Trophoblast cell (in vitro differentiated cells and primary cell): Measurements from ENCODE around the gene LRRC25.

Experiments
- DNase-seq, 2 donors: peaks; one replicate each; pipeline ENCODE4 v3.0.0-alpha.2; 2016
- H2AFZ ChIP-seq: 2 replicates; pipeline ENCODE4 v1.6.1; 2013; ENCODE audit warnings: low read length, moderate library complexity, mild to moderate bottlenecking; ENCODE audit not compliant: insufficient read depth, poor library complexity
- H2AK5ac ChIP-seq: 2 replicates; pipeline ENCODE4 v1.6.1; 2013; ENCODE audit warnings: mild to moderate bottlenecking, low read length
- H2BK120ac ChIP-seq: 2 replicates; pipeline ENCODE4 v1.6.1; 2013; ENCODE audit warnings: low read length, mild to moderate bottlenecking, moderate library complexity; ENCODE audit not compliant: insufficient read depth, poor library complexity
- H2BK12ac ChIP-seq: 2 replicates; pipeline ENCODE4 v1.6.1; 2013; ENCODE audit warnings: mild to moderate bottlenecking, low read length, moderate library complexity
- H2BK5ac ChIP-seq: 2 replicates; pipeline ENCODE4 v1.6.1; 2013; ENCODE audit warnings: low read length, low read depth, moderate library complexity, mild to moderate bottlenecking; ENCODE audit not compliant: poor library complexity
- H3K14ac ChIP-seq: 2 replicates; pipeline ENCODE4 v1.6.1; 2013; ENCODE audit warnings: mild to moderate bottlenecking, low read length
- H3K18ac ChIP-seq: 2 replicates; pipeline ENCODE4 v1.6.1; 2013; ENCODE audit warnings: mild to moderate bottlenecking, low read length
- H3K23ac ChIP-seq: 2 replicates; pipeline ENCODE4 v1.6.1; 2013; ENCODE audit warnings: low read length
- H3K27ac ChIP-seq: 2 replicates; pipeline ENCODE4 v1.5.1; 2013; ENCODE audit warnings: low read depth, mild to moderate bottlenecking, inconsistent platforms, low read length, moderate library complexity
- H3K27me3 ChIP-seq: 2 replicates; pipeline ENCODE4 v1.6.1; 2013; ENCODE audit warnings: inconsistent platforms, mild to moderate bottlenecking, low read length, moderate library complexity; ENCODE audit not compliant: insufficient read depth
- H3K36me3 ChIP-seq, 2 experiments: 1 replicate in 1 of 2; 2 replicates in 1 of 2; pipeline ENCODE4 v1.6.1; 2013; ENCODE audit warnings: low read length in 2 of 2, mild to moderate bottlenecking in 2 of 2, moderate library complexity in 1 of 2; ENCODE audit not compliant: insufficient read depth in 2 of 2, control insufficient read depth in 1 of 2
- H3K4ac ChIP-seq: 2 replicates; pipeline ENCODE4 v1.6.1; 2013; ENCODE audit warnings: low read depth, mild to moderate bottlenecking, low read length, moderate library complexity
- H3K4me1 ChIP-seq, 2 experiments: 1 replicate in 1 of 2; 2 replicates in 1 of 2; pipeline ENCODE4 v1.6.1; 2013; ENCODE audit warnings: low read length in 2 of 2, mild to moderate bottlenecking in 2 of 2, moderate library complexity in 1 of 2; ENCODE audit not compliant: insufficient read depth in 2 of 2, control insufficient read depth in 1 of 2
- H3K4me2 ChIP-seq: 2 replicates; pipeline ENCODE4 v1.6.1; 2013; ENCODE audit warnings: inconsistent platforms, mild to moderate bottlenecking, low read length, moderate library complexity
- H3K4me3 ChIP-seq: 2 replicates; pipeline ENCODE4 v1.5.1; 2013; ENCODE audit warnings: mild to moderate bottlenecking, low read depth, low read length, inconsistent platforms
- H3K79me1 ChIP-seq: one replicate; pipeline ENCODE4 v1.6.1; 2013; ENCODE audit warnings: low read length
- H3K79me2 ChIP-seq: 2 replicates; pipeline ENCODE4 v1.6.1; 2013; ENCODE audit warnings: low read length, mild to moderate bottlenecking; ENCODE audit not compliant: control insufficient read depth, insufficient read depth, poor library complexity
- H3K9ac ChIP-seq: 2 replicates; pipeline ENCODE4 v1.6.1; 2013; ENCODE audit warnings: mild to moderate bottlenecking, low read length
- H3K9me3 ChIP-seq: 2 replicates; pipeline ENCODE4 v1.6.1; 2013; ENCODE audit warnings: low read depth, mild to moderate bottlenecking, control low read depth, inconsistent platforms, low read length; ENCODE audit not compliant: insufficient read depth
- H4K12ac ChIP-seq: 2 replicates; pipeline ENCODE4 v1.6.1; 2013; ENCODE audit warnings: low read depth, mild to moderate bottlenecking, low read length, moderate library complexity
- H4K8ac ChIP-seq: 2 replicates; pipeline ENCODE4 v1.6.1; 2013; ENCODE audit warnings: low read depth, mild to moderate bottlenecking, low read length, moderate library complexity
- H4K91ac ChIP-seq: one replicate; pipeline ENCODE4 v1.6.1; 2013; ENCODE audit warnings: low read depth, mild to moderate bottlenecking, low read length, moderate library complexity
- WGBS: extraction: QIAGEN DNeasy Blood & Tissue Kit; methylation state at CpG from one replicate; pipeline ENCODE4 v1.1.7; 2013; ENCODE audit warnings: missing lambda C conversion rate; ENCODE audit not compliant: insufficient read length, insufficient coverage; ENCODE audit errors: extremely low coverage; 5-methylcytosine and 5-hydroxymethylcytosine counted together

LRRC25 gene

DNA sequence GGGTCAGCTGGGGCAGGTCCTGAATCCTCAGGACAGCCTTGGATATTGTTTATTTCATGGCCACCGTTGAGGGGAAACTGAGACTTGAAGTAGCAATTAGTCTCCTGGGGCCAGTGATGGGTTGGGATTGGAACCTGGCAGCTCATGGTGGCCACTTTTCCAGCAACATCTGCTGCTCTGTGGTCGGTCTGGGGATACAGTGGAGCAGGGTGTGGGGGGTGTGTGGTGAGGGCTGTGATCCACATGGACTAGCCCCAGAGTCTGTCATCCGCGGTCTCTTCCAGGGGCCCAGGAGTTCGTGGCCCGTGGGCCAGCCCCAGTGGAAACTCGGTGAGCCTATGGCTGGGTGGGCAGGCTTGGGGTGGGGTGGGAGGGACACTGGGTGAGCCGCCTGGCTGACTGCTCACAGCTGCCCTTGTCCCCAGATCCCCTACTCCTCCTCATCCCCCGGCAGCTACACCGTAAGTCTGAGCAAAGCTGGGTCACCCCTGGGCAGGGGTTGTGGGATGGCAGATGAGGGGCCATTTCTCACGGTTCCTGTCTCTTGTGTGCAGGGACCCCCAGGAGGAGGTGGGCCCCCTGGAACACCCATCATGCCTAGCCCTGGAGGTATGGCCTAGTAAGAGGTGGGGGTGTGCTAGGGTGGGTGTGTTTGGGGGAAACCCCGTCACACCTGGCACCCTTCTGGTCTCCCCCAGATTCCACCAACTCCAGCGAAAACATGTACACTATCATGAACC lies 35.0 kb upstream of the LRRC25 start:
- Histone ChIP-seq H3K4me1 (peaks cover 25 to 42% of the 10 kb centered on the region in 2 experiments), H3K4me2 (peak overlapping the region; percentile 76), H3K27ac (peak overlapping the region; percentile 22), H3K9me3 (peaks cover 2% of the 10 kb centered on the region), H4K8ac (peak overlapping the region; percentile 80), H2AFZ (no peak overlapping the region), H2BK5ac (no peak overlapping the region), H4K12ac (peak overlapping the region; percentile 17), H3K23ac (no peak overlapping the region), H3K14ac (peak overlapping the region; percentile 92), H3K4ac (no peak overlapping the region), H3K4me3 (no peak overlapping the region), H2BK12ac (peak overlapping the region; percentile 75), H3K79me1 (peaks cover 23% of the 10 kb centered on the region), H4K91ac (peak overlapping the region; percentile 90), H3K79me2 (peaks cover 8% of the 10 kb centered on the region), H3K36me3 (peaks cover 23 to 28% of the 10 kb centered on the region in 2 experiments), H3K18ac (peak overlapping the region; percentile 83), H3K9ac (no peak overlapping the region), H2BK120ac (peak overlapping the region; percentile 69), H3K27me3 (no peaks in the 10 kb centered on the region), H2AK5ac (peak overlapping the region; percentile 43)
- no CpG with 5 or more reads among the region's 13 CpGs for whole genome bisulfite sequencing
- DNase-seq: peak in 1 of 2 donors; percentile 18

DNA sequence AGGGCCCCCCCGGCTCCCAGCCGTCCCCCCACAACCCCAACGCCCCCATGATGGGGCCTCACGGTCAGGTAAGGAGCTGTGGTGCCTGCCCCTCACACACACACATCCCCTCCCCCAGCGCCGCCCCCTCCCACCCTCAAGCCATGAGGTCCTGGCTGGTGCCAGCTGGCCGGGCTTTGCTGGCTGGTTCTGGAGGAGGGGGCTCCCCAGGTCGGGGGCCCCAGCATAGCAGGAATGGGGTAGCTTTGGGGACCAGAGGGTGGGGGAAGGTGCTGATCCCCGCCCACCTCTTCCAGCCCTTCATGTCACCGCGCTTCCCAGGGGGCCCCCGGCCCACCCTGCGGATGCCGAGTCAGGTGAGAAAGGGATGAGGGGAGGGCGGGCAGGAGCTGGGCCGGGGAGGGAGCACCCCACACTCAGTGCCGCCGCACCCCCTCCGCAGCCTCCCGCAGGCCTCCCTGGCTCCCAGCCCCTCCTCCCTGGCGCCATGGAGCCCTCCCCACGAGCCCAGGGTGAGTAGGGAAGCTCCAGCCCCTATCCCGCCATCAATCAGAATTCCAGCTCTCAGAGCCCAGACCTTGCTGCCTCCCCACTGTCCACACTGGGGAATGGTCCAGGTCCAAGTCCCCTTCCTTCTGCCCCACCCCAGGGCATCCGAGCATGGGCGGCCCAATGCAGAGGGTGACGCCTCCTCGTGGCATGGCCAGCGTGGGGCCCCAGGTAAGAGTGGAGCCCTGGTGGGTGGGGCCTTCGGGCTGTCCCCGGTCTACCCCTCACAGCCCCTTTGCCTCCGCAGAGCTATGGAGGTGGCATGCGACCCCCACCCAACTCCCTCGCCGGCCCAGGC lies 34.2 kb upstream of the LRRC25 start:
- H4K91ac ChIP-seq: no peak overlapping the region
- no CpG with 5 or more reads among the region's 34 CpGs for WGBS
- no peaks in the 10 kb centered on the region for H3K9me3 ChIP-seq
- H3K4me1 ChIP-seq: peaks cover 25 to 38% of the 10 kb centered on the region in 2 experiments
- H3K9ac ChIP-seq: no peak overlapping the region
- no peak overlapping the region for H4K8ac ChIP-seq
- H3K36me3 ChIP-seq: peaks cover 22 to 26% of the 10 kb centered on the region in 2 experiments
- no peaks in the 10 kb centered on the region for H3K27me3 ChIP-seq
- no peak overlapping the region for H2AFZ ChIP-seq
- no peak overlapping the region for H3K4me2 ChIP-seq
- no peak overlapping the region for H2BK5ac ChIP-seq
- no peak overlapping the region for H3K4ac ChIP-seq
- no peak overlapping the region for H3K27ac ChIP-seq
- peak overlapping the region; percentile 6 for H2BK12ac ChIP-seq
- DNase-seq: peak in 1 of 2 donors; percentile 28
- no peak overlapping the region for H4K12ac ChIP-seq
- no peak overlapping the region for H3K14ac ChIP-seq
- no peak overlapping the region for H3K18ac ChIP-seq
- H2AK5ac ChIP-seq: peak overlapping the region; percentile 15
- peaks cover 20% of the 10 kb centered on the region for H3K79me1 ChIP-seq
- H3K23ac ChIP-seq: no peak overlapping the region
- H2BK120ac ChIP-seq: no peak overlapping the region
- H3K4me3 ChIP-seq: no peak overlapping the region
- peaks cover 6% of the 10 kb centered on the region for H3K79me2 ChIP-seq

DNA sequence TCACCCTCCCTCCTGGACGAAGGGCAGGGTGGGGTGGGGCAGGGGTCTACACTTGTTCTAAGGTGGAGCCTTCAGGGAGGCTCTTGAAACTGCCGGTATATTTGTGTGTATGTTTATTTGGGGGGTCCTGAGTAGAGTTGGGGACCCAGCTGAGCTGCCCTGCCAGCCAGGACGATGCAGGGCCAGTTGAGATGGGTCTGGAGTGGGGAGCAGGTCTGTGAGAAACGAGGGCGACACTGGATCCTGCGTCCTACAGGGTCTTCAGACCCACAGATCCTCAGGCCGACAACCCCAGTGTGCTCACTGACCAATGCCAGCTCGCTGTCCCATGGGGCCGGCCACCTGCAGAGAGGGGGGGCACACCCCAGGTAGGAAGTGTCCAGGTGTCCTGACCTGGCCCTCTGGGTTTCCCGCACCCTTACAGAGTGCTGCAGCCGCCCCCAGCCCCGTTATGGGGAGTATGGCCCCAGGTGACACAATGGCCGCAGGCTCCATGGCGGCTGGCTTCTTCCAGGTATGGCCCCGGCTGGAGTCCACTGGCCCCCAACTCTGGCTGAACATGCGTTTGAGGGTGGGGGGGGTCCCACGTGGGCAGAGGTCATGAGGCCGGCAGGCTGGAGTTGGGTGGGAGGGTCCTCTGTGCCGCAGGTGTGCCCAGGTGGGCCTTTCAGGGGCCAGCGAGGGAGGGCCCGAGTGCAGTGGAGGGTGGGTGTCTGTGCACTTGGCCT lies 33.2 kb upstream of the LRRC25 start:
- no peak overlapping the region for H3K4ac ChIP-seq

More for the DNA sequence above, 33.2 kb upstream of the LRRC25 start:
- Histone ChIP-seq H3K4me3 (no peak overlapping the region), H2BK120ac (no peak overlapping the region), H2AK5ac (no peak overlapping the region), H3K23ac (no peak overlapping the region), H4K91ac (no peak overlapping the region), H3K9me3 (no peaks in the 10 kb centered on the region), H3K27me3 (no peaks in the 10 kb centered on the region), H2BK5ac (no peak overlapping the region), H3K18ac (no peak overlapping the region), H3K9ac (no peak overlapping the region), H3K36me3 (peaks cover 12 to 16% of the 10 kb centered on the region in 2 experiments), H3K79me2 (peaks cover 7% of the 10 kb centered on the region), H4K12ac (no peak overlapping the region), H3K79me1 (peaks cover 20% of the 10 kb centered on the region), H3K4me2 (no peak overlapping the region), H4K8ac (no peak overlapping the region), H2AFZ (no peak overlapping the region), H3K27ac (no peak overlapping the region), H3K14ac (no peak overlapping the region), H3K4me1 (peaks cover 29 to 30% of the 10 kb centered on the region in 2 experiments), H2BK12ac (no peak overlapping the region)
- WGBS: no CpG with 5 or more reads among the region's 21 CpGs
- no peak for DNase-seq
